A673 (cell line): ENCODE results near the gene TEKTIP1.

Experiments
- EZH2 ChIP-seq: fragments of 200-600 bp; sonication (generic); IDR thresholded peaks from 2 replicates; pipeline ENCODE4 v1.6.1; 2017; ENCODE audit warnings: borderline replicate concordance, low read depth, mild to moderate bottlenecking, mixed read lengths, antibody characterized with exemption, low read length; ENCODE audit not compliant: poor library complexity, severe bottlenecking
- TF ChIP-seq, protein P1 (sequence below): fragments of 300-800, 200-600 bp; sonication (generic); conservative IDR thresholded peaks from 2 replicates; pipeline ENCODE4 v1.5.1; 2017; ENCODE audit warnings: low read depth, mild to moderate bottlenecking, antibody characterized with exemption, low read length, moderate library complexity, mixed read lengths

DNA sequence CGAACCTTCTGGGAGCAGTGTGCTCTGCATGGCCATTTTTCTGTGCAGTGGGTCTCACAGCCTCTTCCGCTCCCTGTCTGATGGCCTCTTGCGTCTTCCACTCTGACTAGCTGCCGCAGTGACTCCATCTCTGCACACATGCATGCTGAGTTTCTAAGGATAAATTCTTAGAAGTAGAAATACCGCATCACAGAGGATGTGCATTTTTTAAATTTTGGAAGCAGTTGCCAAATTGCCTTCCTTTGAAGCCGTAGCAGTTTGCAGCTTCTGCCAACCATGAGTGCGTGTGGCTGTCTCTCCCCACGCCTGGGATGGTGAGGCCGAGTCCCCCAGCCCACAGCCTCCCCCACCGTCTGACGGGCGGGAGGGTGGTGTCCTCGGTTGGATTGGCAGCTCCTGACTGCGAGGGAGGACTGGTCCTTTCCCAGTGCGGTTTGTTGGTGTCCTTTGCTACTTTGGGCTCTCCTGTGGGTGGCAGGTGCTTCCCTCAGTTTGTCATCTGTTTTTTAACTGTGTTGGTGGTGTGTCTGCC, 23.0 kb upstream of the TEKTIP1 start:
- TF ChIP-seq, protein P1, sequence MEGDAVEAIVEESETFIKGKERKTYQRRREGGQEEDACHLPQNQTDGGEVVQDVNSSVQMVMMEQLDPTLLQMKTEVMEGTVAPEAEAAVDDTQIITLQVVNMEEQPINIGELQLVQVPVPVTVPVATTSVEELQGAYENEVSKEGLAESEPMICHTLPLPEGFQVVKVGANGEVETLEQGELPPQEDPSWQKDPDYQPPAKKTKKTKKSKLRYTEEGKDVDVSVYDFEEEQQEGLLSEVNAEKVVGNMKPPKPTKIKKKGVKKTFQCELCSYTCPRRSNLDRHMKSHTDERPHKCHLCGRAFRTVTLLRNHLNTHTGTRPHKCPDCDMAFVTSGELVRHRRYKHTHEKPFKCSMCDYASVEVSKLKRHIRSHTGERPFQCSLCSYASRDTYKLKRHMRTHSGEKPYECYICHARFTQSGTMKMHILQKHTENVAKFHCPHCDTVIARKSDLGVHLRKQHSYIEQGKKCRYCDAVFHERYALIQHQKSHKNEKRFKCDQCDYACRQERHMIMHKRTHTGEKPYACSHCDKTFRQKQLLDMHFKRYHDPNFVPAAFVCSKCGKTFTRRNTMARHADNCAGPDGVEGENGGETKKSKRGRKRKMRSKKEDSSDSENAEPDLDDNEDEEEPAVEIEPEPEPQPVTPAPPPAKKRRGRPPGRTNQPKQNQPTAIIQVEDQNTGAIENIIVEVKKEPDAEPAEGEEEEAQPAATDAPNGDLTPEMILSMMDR = no peak
- TF ChIP-seq EZH2 = no peak
